GM23338 (cell line): ENCODE results near the gene KIFC3. TPM values are rescaled to one million over a fixed set of nuclear protein-coding genes. Genes with fewer than 3 reads are reported as not detected.

Experiments used
- ATAC-seq: fragments of 200-7000 bp; cut with Tn5 transposase; 3 replicates; pipeline ENCODE4 v1.9.1; 2020
- DNase-seq: peaks from one replicate; pipeline ENCODE4 v3.0.0-alpha.2; 2015; ENCODE audit warnings: low spot score
- H2AFZ ChIP-seq: fragments of 200-600 bp; sonication (generic); 2 replicates; pipeline ENCODE4 v1.8.0; 2016; ENCODE audit warnings: antibody characterized with exemption, mild to moderate bottlenecking, moderate library complexity
- H3F3A ChIP-seq: fragments of 200-600 bp; sonication (generic); replicated peaks from 2 replicates; pipeline ENCODE4 v1.8.0; 2017; ENCODE audit warnings: antibody characterized with exemption, mixed run types, low read depth
- H3K27ac ChIP-seq: fragments of 200-600 bp; sonication (generic); 2 replicates; pipeline ENCODE4 v1.6.1; 2016; ENCODE audit warnings: low read depth
- H3K27me3 ChIP-seq: fragments of 200-600 bp; sonication (generic); 2 replicates; pipeline ENCODE4 v1.8.0; 2016; ENCODE audit warnings: mild to moderate bottlenecking, mixed run types, moderate library complexity; ENCODE audit not compliant: insufficient read depth
- H3K36me3 ChIP-seq: fragments of 200-600 bp; sonication (generic); 2 replicates; pipeline ENCODE4 v1.8.0; 2016; ENCODE audit warnings: mild to moderate bottlenecking; ENCODE audit not compliant: insufficient read depth
- H3K4me1 ChIP-seq: fragments of 200-600 bp; sonication (generic); 2 replicates; pipeline ENCODE4 v1.8.0; 2016; ENCODE audit warnings: mild to moderate bottlenecking, moderate library complexity; ENCODE audit not compliant: insufficient read depth
- H3K4me2 ChIP-seq: fragments of 200-600 bp; sonication (generic); 2 replicates; pipeline ENCODE4 v1.7.1; 2017; ENCODE audit warnings: mixed run types
- H3K4me3 ChIP-seq: fragments of 200-600 bp; sonication (generic); 2 replicates; pipeline ENCODE4 v1.6.1; 2016; ENCODE audit warnings: mixed run types
- H3K79me2 ChIP-seq: fragments of 200-600 bp; sonication (generic); replicated peaks from 2 replicates; pipeline ENCODE4 v1.8.0; 2017; ENCODE audit warnings: mild to moderate bottlenecking; ENCODE audit not compliant: insufficient read depth
- H3K9me2 ChIP-seq: fragments of 200-600 bp; sonication (generic); 2 replicates; pipeline ENCODE4 v1.8.0; 2017; ENCODE audit not compliant: insufficient read depth
- H4K20me1 ChIP-seq: fragments of 200-600 bp; sonication (generic); replicated peaks from 2 replicates; pipeline ENCODE4 v1.8.0; 2017; ENCODE audit warnings: mild to moderate bottlenecking; ENCODE audit not compliant: insufficient read depth
- H3K27ac Mint-ChIP-seq: 2 replicates; pipeline ENCODE4 v1.8.0; 2020; ENCODE audit warnings: inconsistent platforms, mild to moderate bottlenecking, moderate library complexity, mixed read lengths
- H3K27me3 Mint-ChIP-seq: 3 replicates; pipeline ENCODE4 v1.8.0; 2022; ENCODE audit warnings: low read depth, mild to moderate bottlenecking, moderate library complexity, mixed read lengths, inconsistent platforms; ENCODE audit not compliant: insufficient read depth, poor library complexity
- H3K36me3 Mint-ChIP-seq: 3 replicates; pipeline ENCODE4 v1.8.0; 2021; ENCODE audit warnings: low read depth, mild to moderate bottlenecking, inconsistent platforms, moderate library complexity, mixed read lengths
- H3K4me1 Mint-ChIP-seq: 3 replicates; pipeline ENCODE4 v1.8.0; 2020; ENCODE audit warnings: mild to moderate bottlenecking, inconsistent platforms, mixed read lengths
- H3K4me3 Mint-ChIP-seq: 3 replicates; pipeline ENCODE4 v1.8.0; 2021; ENCODE audit warnings: moderate library complexity, mild to moderate bottlenecking, inconsistent platforms, mixed read lengths
- H3K9me3 Mint-ChIP-seq: 3 replicates; pipeline ENCODE4 v1.8.0; 2020; ENCODE audit warnings: moderate library complexity, mild to moderate bottlenecking, inconsistent platforms, mixed read lengths
- CREB1 ChIP-seq: fragments of 250-450 bp; sonication (Bioruptor Pico); IDR thresholded peaks from 2 replicates; pipeline ENCODE4 v1.5.0; 2020; ENCODE audit warnings: low read depth, mild to moderate bottlenecking, moderate library complexity
- NANOG ChIP-seq: IDR thresholded peaks from 2 replicates; pipeline ENCODE4 v1.6.1; 2016; ENCODE audit warnings: antibody characterized with exemption, borderline replicate concordance
- STAT1 ChIP-seq: IDR thresholded peaks from one replicate; pipeline ENCODE4 v1.6.1; 2016; ENCODE audit warnings: antibody characterized with exemption; ENCODE audit not compliant: unreplicated experiment
- ZNF114 ChIP-seq: fragments of 250-450 bp; sonication (Bioruptor Pico); IDR thresholded peaks from 2 replicates; pipeline ENCODE4 v1.5.0; 2020; ENCODE audit warnings: mild to moderate bottlenecking, moderate library complexity
- ZNF331 ChIP-seq: fragments of 250-450 bp; sonication (Bioruptor Pico); IDR thresholded peaks from 2 replicates; pipeline ENCODE4 v1.5.0; 2020; ENCODE audit warnings: low read depth, mild to moderate bottlenecking, moderate library complexity
- polyA plus RNA-seq: library from polyadenylated mRNA; unstranded; fragments of >200 nt; fragmentation: Nextera tagmentation; extraction: Ambion mirVana; gene quantifications from 2 replicates; pipeline ENCODE4 v1.2.1, GENCODE V29; 2016
- total RNA-seq: library from RNA; depleted of rRNA; stranded (reverse); fragments of >200 nt; shearing (Covaris generic); gene quantifications from 2 replicates; pipeline ENCODE4 v1.2.3, GENCODE V29; 2014
- TF ChIP-seq, protein P1 (sequence below): fragments of 250-450 bp; sonication (Bioruptor Pico); IDR thresholded peaks from 2 replicates; pipeline ENCODE4 v1.5.0; 2020; ENCODE audit warnings: mild to moderate bottlenecking, moderate library complexity
- TF ChIP-seq, protein P2 (sequence below), 2 experiments: fragments of 200-600 bp in 1 of 2; sonication (generic) in 1 of 2; conservative IDR thresholded peaks; 2 replicates each; pipeline versions ENCODE4 v1.5.1 to v1.6.1; 2016 to 2017; ENCODE audit warnings: antibody characterized with exemption in 2 of 2, low read depth in 2 of 2, mild to moderate bottlenecking in 2 of 2, moderate library complexity in 1 of 2
- TF ChIP-seq, protein P3 (sequence below): IDR thresholded peaks from one replicate; pipeline ENCODE4 v1.6.1; 2018; ENCODE audit warnings: antibody characterized with exemption; ENCODE audit not compliant: unreplicated experiment

The KIFC3 gene
- total and polyA plus RNA-seq, 2 experiments from 2014 or later, result 4.4 to 12.5 TPM

DNA sequence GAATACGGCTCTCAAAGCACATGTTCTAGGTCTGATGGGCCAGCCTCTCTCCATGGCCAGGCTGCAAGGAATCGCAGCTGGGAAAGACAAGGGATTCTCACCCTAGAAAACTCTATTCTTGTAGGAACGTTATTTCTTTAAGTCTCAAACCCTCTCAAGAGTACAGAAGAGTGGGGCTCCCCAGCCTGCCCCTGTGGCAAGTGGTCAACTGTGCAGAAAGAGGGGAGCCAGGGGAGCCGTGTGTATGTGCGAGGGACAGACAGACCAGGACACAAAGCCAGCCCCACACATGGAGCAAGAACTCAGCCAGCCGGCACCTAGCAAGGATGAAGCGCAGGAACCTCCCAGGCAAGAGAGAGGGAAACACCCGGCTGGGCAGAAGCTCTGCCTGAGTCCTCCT is 16.4 kb downstream of the KIFC3 start:
- TF ChIP-seq, protein P1, sequence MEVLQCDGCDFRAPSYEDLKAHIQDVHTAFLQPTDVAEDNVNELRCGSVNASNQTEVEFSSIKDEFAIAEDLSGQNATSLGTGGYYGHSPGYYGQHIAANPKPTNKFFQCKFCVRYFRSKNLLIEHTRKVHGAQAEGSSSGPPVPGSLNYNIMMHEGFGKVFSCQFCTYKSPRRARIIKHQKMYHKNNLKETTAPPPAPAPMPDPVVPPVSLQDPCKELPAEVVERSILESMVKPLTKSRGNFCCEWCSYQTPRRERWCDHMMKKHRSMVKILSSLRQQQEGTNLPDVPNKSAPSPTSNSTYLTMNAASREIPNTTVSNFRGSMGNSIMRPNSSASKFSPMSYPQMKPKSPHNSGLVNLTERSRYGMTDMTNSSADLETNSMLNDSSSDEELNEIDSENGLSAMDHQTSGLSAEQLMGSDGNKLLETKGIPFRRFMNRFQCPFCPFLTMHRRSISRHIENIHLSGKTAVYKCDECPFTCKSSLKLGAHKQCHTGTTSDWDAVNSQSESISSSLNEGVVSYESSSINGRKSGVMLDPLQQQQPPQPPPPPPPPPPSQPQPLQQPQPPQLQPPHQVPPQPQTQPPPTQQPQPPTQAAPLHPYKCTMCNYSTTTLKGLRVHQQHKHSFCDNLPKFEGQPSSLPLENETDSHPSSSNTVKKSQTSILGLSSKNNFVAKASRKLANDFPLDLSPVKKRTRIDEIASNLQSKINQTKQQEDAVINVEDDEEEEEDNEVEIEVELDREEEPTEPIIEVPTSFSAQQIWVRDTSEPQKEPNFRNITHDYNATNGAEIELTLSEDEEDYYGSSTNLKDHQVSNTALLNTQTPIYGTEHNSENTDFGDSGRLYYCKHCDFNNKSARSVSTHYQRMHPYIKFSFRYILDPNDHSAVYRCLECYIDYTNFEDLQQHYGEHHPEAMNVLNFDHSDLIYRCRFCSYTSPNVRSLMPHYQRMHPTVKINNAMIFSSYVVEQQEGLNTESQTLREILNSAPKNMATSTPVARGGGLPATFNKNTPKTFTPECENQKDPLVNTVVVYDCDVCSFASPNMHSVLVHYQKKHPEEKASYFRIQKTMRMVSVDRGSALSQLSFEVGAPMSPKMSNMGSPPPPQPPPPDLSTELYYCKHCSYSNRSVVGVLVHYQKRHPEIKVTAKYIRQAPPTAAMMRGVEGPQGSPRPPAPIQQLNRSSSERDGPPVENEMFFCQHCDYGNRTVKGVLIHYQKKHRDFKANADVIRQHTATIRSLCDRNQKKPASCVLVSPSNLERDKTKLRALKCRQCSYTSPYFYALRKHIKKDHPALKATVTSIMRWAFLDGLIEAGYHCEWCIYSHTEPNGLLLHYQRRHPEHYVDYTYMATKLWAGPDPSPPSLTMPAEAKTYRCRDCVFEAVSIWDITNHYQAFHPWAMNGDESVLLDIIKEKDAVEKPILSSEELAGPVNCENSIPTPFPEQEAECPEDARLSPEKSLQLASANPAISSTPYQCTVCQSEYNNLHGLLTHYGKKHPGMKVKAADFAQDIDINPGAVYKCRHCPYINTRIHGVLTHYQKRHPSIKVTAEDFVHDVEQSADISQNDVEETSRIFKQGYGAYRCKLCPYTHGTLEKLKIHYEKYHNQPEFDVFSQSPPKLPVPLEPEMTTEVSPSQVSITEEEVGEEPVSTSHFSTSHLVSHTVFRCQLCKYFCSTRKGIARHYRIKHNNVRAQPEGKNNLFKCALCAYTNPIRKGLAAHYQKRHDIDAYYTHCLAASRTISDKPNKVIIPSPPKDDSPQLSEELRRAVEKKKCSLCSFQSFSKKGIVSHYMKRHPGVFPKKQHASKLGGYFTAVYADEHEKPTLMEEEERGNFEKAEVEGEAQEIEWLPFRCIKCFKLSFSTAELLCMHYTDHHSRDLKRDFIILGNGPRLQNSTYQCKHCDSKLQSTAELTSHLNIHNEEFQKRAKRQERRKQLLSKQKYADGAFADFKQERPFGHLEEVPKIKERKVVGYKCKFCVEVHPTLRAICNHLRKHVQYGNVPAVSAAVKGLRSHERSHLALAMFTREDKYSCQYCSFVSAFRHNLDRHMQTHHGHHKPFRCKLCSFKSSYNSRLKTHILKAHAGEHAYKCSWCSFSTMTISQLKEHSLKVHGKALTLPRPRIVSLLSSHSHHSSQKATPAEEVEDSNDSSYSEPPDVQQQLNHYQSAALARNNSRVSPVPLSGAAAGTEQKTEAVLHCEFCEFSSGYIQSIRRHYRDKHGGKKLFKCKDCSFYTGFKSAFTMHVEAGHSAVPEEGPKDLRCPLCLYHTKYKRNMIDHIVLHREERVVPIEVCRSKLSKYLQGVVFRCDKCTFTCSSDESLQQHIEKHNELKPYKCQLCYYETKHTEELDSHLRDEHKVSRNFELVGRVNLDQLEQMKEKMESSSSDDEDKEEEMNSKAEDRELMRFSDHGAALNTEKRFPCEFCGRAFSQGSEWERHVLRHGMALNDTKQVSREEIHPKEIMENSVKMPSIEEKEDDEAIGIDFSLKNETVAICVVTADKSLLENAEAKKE, result no peak
- TF ChIP-seq, protein P2, sequence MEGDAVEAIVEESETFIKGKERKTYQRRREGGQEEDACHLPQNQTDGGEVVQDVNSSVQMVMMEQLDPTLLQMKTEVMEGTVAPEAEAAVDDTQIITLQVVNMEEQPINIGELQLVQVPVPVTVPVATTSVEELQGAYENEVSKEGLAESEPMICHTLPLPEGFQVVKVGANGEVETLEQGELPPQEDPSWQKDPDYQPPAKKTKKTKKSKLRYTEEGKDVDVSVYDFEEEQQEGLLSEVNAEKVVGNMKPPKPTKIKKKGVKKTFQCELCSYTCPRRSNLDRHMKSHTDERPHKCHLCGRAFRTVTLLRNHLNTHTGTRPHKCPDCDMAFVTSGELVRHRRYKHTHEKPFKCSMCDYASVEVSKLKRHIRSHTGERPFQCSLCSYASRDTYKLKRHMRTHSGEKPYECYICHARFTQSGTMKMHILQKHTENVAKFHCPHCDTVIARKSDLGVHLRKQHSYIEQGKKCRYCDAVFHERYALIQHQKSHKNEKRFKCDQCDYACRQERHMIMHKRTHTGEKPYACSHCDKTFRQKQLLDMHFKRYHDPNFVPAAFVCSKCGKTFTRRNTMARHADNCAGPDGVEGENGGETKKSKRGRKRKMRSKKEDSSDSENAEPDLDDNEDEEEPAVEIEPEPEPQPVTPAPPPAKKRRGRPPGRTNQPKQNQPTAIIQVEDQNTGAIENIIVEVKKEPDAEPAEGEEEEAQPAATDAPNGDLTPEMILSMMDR (conservative IDR thresholded peaks at IDR 0.05; ENCODE audit: low read depth in 2 of 2), result no peak
- TF ChIP-seq NANOG (no peak), STAT1 (no peak), ZNF331 (no peak), ZNF114 (CRISPR knock-in tag) (no peak), CREB1 (CRISPR knock-in tag) (no peak)
- TF ChIP-seq, protein P3, sequence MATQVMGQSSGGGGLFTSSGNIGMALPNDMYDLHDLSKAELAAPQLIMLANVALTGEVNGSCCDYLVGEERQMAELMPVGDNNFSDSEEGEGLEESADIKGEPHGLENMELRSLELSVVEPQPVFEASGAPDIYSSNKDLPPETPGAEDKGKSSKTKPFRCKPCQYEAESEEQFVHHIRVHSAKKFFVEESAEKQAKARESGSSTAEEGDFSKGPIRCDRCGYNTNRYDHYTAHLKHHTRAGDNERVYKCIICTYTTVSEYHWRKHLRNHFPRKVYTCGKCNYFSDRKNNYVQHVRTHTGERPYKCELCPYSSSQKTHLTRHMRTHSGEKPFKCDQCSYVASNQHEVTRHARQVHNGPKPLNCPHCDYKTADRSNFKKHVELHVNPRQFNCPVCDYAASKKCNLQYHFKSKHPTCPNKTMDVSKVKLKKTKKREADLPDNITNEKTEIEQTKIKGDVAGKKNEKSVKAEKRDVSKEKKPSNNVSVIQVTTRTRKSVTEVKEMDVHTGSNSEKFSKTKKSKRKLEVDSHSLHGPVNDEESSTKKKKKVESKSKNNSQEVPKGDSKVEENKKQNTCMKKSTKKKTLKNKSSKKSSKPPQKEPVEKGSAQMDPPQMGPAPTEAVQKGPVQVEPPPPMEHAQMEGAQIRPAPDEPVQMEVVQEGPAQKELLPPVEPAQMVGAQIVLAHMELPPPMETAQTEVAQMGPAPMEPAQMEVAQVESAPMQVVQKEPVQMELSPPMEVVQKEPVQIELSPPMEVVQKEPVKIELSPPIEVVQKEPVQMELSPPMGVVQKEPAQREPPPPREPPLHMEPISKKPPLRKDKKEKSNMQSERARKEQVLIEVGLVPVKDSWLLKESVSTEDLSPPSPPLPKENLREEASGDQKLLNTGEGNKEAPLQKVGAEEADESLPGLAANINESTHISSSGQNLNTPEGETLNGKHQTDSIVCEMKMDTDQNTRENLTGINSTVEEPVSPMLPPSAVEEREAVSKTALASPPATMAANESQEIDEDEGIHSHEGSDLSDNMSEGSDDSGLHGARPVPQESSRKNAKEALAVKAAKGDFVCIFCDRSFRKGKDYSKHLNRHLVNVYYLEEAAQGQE, result no peak
- H3K27ac Mint-ChIP-seq, result no peak overlapping the region
- Histone ChIP-seq H3K4me1 (peaks cover 3% of the 10 kb centered on the region; the same call in 1 of the 2 replicates), H3K79me2 (no peaks in the 10 kb centered on the region), H3F3A (no peaks in the 10 kb centered on the region), H3K36me3 (no peaks in the 10 kb centered on the region), H3K9me2 (no peaks in the 10 kb centered on the region), H3K4me2 (no peak overlapping the region), H3K27me3 (no peaks in the 10 kb centered on the region), H3K4me3 (no peak overlapping the region), H2AFZ (no peak overlapping the region), H3K27ac (no peak overlapping the region), H4K20me1 (no peaks in the 10 kb centered on the region)
- no peaks in the 10 kb centered on the region for H3K36me3 Mint-ChIP-seq
- peaks cover 8% of the 10 kb centered on the region for H3K27me3 Mint-ChIP-seq
- ATAC-seq, result no peak
- no peaks in the 10 kb centered on the region for H3K9me3 Mint-ChIP-seq
- peaks cover 11% of the 10 kb centered on the region; the same call in 2 of the 3 replicates for H3K4me1 Mint-ChIP-seq
- no peak for DNase-seq
- H3K4me3 Mint-ChIP-seq, result no peak overlapping the region
